Endometrial microvascular endothelial cells (primary cell): ENCODE measurements around the gene PRELID1. TPM values are rescaled to one million over a fixed set of nuclear protein-coding genes. Genes with fewer than 3 reads are reported as not detected.
"Not testable (repeated sequence)": the region's sequence is repeated elsewhere in the genome, so short reads cannot be mapped to it uniquely, and the experiment has no call there.

Experiments
- in situ Hi-C: cut with HindIII; loops from 2 replicates; pipeline ENCODE4 v1.10.0; 2017; ENCODE audit warnings: low sequenced_read_pairs, low pct_unique_long_range_greater_than_20kb; ENCODE audit errors: inconsistent ontology term
- total RNA-seq: library from RNA; depleted of rRNA; stranded (reverse); fragments of >200 nt; gene quantifications from one replicate; pipeline ENCODE4 v1.2.3, GENCODE V29; 2015; ENCODE audit errors: inconsistent ontology term

PRELID1 gene
- total RNA-seq, 1 donor from 2014 or later = 226 TPM

GRCh38 chr5:177296581-177296980 is 7.0 kb upstream of the PRELID1 start:
- in situ Hi-C loops = no loop called here

GRCh38 chr5:177297922-177298321 is 5.7 kb upstream of the PRELID1 start:
- in situ Hi-C loops = no loop called here

GRCh38 chr5:177299697-177300096 is 3.9 kb upstream of the PRELID1 start:
- in situ Hi-C loops = no loop called here

DNA sequence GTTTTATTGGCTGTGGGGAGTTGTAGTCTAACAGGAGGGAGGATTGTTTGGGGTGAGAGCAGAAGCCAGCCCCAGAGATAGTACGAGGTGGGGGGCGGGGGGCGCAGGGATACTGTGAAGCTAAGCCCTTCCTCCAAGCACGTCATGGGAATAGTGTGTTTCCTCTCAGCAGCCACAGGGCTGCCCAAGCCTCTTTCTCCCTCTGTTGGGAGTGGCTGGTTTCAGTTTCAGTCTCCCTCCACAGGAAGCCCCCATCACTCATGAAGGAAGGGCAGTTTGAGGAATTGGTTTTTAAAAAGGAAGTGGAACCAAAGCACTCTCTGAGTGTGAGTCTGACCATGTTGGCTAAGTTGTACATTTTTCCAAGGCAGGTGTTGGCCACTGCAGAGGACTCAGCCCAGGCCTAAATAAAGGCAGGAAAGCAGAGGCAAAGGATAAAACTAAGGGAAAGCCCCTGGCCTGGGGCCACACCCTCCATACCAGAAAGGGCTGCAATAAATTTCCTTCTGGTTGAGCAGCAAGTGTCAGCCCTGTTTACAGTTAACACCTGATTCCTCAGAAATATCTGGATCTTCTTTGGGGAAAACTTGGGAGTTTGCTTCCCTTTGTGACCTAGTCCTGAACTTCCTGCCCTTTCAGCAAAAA is 3.2 kb upstream of the PRELID1 start:
- in situ Hi-C loops = no loop called here

- in situ Hi-C loops = no loop called here
These were observed 2.6 kb upstream of the PRELID1 start for GRCh38 chr5:177300951-177301350.

DNA sequence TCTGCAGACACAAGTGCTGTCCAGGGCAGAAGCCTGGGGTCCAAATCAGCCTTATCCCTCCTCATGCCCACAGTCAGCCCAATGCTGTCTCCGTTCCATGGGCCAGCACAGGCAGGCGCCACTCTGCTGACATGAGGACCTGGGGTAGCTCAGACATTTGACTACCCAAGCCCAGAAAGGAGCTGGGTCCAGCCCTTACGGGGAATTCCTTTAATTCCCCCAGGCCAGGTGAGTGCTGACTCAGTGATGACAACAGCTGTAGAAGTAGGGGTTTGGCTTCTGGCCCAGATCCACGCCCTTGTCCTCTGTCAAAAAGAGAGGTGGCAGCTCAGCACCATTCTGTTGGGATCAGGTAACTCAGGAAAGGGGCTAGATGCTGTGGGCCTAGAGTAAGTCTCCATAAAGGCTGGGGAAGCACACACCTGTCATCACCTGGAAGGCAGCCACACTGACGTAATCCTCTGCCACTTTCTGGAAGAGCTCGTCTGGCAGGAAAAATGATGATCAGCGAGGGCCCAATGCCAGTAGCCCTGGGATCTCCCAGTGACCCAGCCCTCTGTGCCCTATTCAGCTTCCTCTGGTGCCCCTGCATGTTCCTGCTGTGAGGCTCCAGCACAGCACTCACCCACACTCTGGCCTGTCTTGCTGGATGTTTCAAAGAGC is 2.0 kb upstream of the PRELID1 start:
- in situ Hi-C loops = no loop called here

DNA sequence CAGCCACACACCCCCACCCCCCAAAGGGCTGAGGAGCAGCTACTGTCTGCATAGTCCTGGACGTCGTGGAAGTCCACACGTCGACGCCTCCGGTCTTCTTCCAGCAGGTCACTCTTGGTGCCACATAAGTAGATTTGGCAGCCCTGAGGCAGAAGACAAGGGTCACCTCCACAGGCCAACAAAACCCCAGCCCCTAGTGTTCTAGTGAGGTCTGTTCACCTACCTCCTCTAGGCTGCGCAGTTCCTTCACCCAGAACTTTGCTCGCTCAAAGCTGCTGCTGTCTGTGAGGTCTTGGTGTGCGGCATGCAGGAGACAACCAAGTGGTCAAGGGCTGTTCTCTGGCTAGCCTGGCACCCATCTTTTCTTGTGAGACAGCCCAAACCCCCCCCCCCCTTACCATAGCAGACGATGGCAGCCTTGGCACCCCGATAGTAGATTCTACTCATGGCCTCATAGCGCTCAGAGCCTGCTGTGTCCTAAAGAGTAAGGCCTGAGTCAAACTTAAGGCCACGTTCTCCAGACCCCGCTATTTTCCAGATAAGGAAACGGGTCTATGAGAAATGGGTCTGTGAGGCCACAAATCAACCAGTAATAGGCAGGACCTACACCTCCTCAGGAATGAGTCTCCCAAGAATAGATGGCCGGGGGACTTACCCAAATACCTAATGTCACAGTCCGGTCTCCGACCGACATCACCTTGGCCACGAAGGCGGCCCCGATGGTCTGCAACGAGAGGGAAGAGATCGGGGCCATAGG is 1.1 kb upstream of the PRELID1 start:
- in situ Hi-C loops = no loop called here

GRCh38 chr5:177303925-177304391 is 359 bp downstream of the PRELID1 start:
- in situ Hi-C loops = no loop called here

DNA sequence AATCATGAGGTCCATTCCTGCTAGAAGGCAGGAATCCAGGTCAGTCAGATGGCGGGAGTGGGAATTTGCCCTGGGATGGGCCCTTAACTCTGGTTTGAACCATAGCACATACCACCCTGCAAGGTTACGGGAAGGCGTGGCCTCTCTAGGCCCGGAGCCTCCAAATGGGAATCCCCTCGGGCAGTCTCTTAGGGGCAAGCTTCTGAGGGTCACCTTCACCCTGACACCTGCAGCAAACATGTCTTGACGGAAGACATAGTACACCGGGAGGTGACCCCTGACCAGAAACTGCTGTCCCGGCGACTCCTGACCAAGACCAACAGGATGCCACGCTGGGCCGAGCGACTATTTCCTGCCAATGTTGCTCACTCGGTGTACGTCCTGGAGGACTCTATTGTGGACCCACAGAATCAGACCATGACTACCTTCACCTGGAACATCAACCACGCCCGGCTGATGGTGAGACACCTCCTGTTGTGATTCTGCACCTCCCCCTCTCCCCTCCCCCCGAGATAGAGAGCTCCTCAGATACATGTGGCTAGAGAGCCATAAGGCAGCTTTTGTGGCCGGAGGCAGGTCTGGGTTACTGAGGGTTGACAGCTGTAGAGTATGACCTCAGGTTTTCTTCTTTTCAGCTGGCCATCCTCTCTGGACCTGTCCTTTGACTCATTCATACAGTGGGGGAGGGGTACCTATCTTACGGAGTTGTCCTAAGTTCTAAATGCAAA is 957 bp downstream of the PRELID1 start:
- in situ Hi-C loops = no loop called here

GRCh38 chr5:177306103-177306640 is 2.6 kb downstream of the PRELID1 start:
- in situ Hi-C loops = not testable (repeated sequence)

DNA sequence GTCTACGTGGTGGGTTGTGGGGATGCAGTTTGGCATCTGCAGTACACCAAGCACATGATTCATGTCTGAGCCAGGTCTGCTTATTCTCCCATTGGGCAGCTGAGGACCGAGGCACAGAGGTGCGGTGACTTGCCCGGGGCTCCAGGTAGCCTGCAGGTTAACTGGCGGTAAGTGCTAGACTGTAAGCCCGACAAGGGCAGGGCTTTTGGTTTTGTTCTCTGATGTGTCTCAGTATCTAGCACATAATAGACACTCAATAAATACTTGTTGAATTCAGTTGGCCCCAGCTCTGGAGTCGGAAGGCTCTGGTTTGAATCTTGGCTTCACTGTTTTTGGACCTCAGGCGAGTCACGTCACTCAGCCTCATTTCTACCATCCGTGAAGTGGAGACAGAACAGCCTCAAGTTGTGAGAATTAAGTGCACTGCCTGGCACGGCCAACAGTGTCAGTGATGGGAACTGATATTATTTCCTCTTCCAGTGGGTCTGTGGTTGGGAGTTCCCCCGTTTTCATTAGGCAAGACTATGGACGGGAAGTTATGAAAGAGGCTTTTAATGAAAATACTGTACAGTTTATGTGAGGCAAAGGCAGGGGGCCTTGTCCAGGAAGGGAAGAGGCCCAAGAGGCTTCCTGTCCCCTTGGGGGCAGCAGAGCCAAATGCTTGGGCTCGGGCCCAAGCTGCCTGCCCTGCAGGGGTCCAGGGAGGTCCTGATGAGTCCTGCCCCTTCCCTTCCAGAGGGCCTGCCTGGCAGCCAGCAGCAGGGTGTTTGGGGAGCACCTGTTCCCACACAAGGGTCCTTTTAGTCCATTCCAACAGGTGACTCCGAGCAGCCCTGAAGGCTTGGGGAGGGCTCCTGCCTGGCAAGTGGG is 3.3 kb downstream of the PRELID1 start:
- in situ Hi-C loops = no loop called here

GRCh38 chr5:177307544-177308363 is 4.2 kb downstream of the PRELID1 start:
- in situ Hi-C loops = no loop called here

DNA sequence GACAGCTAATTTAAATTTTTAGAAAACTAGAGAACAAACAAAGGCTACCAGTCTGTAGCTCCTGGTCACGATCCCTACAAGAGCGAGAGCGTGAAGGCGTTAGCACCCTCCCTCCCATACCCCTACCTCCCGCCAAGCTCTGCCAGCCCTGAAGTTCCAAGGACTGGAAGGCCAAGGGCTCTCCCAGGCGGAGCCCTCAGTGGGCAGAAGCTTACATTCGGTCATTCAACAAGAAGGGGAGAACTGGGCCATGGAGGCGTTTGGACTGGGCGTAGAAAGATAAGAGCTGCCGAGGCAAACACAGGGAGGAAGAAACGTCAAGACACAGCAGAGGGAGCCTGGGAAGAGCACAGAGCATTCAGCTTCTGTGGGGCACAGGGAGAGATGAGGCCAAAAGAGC is 5.1 kb downstream of the PRELID1 start:
- in situ Hi-C loops = no loop called here

GRCh38 chr5:177309351-177310191 is 6.0 kb downstream of the PRELID1 start:
- in situ Hi-C loops = no loop called here

DNA sequence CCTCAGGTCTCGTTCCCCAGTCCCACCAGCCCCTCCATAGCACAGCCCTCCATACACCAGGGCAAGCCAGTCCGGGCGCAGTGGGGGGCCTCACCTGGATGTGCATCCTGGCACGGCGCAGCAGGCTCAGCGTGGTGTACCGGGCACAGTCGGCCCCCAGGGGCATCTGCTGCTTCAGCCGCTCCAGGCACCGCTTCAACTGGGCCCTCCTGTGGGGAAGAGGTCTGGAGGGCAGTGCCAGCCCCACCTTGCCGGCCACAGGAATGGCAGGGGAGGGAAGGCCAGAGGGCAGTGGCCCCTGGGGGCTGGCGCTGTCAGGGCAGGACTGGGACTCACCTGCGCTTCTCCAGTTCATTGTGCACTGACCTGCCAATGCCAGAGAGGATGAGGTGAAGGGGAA is 6.7 kb downstream of the PRELID1 start:
- in situ Hi-C loops = no loop called here

GRCh38 chr5:177310757-177311391 is 7.3 kb downstream of the PRELID1 start:
- in situ Hi-C loops = no loop called here
